ENCODE data around the gene MROH8.

DNA sequence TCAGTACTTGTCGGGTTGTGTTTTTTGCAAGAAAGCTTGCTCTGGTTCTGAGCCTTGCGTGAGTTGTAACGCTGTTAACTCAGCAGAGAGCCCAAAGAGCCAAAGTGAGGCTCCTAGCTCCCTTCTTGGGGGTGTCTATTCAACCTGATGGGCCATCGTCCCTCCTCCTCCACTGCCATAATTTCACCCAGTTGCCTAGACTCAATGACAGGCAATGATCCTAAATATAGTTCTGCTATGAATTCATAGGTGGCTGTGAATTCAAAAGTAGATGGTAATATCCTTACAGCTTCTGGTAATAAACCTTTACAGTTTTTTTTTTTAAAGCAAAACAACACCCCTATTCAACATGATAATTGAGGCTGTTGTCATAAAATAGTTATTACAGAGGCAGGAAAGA is 42.7 kb upstream of the MROH8 start:
- TF ChIP-seq POLR2A (IDR thresholded peaks at IDR 0.05), result no peak
- TF ChIP-seq, protein P1, sequence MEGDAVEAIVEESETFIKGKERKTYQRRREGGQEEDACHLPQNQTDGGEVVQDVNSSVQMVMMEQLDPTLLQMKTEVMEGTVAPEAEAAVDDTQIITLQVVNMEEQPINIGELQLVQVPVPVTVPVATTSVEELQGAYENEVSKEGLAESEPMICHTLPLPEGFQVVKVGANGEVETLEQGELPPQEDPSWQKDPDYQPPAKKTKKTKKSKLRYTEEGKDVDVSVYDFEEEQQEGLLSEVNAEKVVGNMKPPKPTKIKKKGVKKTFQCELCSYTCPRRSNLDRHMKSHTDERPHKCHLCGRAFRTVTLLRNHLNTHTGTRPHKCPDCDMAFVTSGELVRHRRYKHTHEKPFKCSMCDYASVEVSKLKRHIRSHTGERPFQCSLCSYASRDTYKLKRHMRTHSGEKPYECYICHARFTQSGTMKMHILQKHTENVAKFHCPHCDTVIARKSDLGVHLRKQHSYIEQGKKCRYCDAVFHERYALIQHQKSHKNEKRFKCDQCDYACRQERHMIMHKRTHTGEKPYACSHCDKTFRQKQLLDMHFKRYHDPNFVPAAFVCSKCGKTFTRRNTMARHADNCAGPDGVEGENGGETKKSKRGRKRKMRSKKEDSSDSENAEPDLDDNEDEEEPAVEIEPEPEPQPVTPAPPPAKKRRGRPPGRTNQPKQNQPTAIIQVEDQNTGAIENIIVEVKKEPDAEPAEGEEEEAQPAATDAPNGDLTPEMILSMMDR (IDR thresholded peaks at IDR 0.05), result no peak

Measured in uterus (tissue), 2 donors.